OCI-LY3 (cell line): ENCODE results near the gene NOL6.
"Not testable (repeated sequence)": the region's sequence is repeated elsewhere in the genome, so short reads cannot be mapped to it uniquely, and the experiment has no call there.

Experiments
- H2AFZ ChIP-seq: fragments of 200-600, 300-600 bp; shearing (Covaris generic); 2 replicates; pipeline ENCODE4 v1.6.0; 2014; ENCODE audit warnings: antibody characterized with exemption, low read depth, low read length
- H3K27ac ChIP-seq: fragments of 200-600, 300-600 bp; sonication (generic); 2 replicates; pipeline ENCODE4 v1.5.1; 2014; ENCODE audit warnings: mild to moderate bottlenecking, low read length, moderate library complexity, mixed read lengths
- H3K27me3 ChIP-seq: fragments of 200-600, 300-600 bp; sonication (generic); 2 replicates; pipeline ENCODE4 v1.6.1; 2014; ENCODE audit warnings: low read depth, low read length, mixed read lengths
- H3K36me3 ChIP-seq: fragments of 200-600, 300-600 bp; sonication (generic); replicated peaks from 2 replicates; pipeline ENCODE3; 2014; ENCODE audit warnings: low read depth, low read length, mixed read lengths
- H3K4me1 ChIP-seq: fragments of 300-600, 200-600 bp; sonication (generic); 2 replicates; pipeline ENCODE4 v1.6.1; 2014; ENCODE audit warnings: low read length, mixed read lengths
- H3K4me2 ChIP-seq: fragments of 200-600, 300-600 bp; sonication (generic); 2 replicates; pipeline ENCODE4 v1.6.1; 2014; ENCODE audit warnings: low read length, mixed read lengths
- H3K4me3 ChIP-seq: fragments of 300-600, 200-600 bp; sonication (generic); 2 replicates; pipeline ENCODE4 v1.5.1; 2014; ENCODE audit warnings: antibody characterized with exemption, mild to moderate bottlenecking, low read length, moderate library complexity
- H3K79me2 ChIP-seq: fragments of 300-600, 200-600 bp; shearing (Covaris generic); 2 replicates; pipeline ENCODE4 v1.6.1; 2014; ENCODE audit warnings: mild to moderate bottlenecking, low read length, mixed read lengths
- H3K9ac ChIP-seq: fragments of 300-600, 200-600 bp; shearing (Covaris generic); 2 replicates; pipeline ENCODE4 v1.6.0; 2014; ENCODE audit warnings: mild to moderate bottlenecking, low read length, moderate library complexity
- H3K9me3 ChIP-seq: fragments of 200-600, 300-600 bp; shearing (Covaris generic); 2 replicates; pipeline ENCODE4 v1.6.1; 2014; ENCODE audit warnings: low read length, mixed read lengths; ENCODE audit not compliant: insufficient read depth
- H4K20me1 ChIP-seq: fragments of 200-600, 300-600 bp; sonication (generic); 2 replicates; pipeline ENCODE4 v1.6.1; 2016; ENCODE audit warnings: low read length, mixed read lengths; ENCODE audit not compliant: insufficient read depth
- CTCF ChIP-seq: fragments of 200-600, 300-600 bp; sonication (generic); IDR thresholded peaks from 2 replicates; pipeline ENCODE4 v1.5.1; 2014; ENCODE audit warnings: antibody characterized with exemption, low read length, low read depth
- EZH2phosphoT487 ChIP-seq: fragments of 200-600 bp; shearing (Covaris generic); IDR thresholded peaks from 2 replicates; pipeline ENCODE4 v1.6.1; 2018; ENCODE audit warnings: antibody characterized with exemption, mixed run types, low read depth

NOL6 gene

GRCh38 chr9:33511184-33511517 is 37.4 kb upstream of the NOL6 start:
- not testable (repeated sequence) for H3K4me1 ChIP-seq, H4K20me1 ChIP-seq, H3K9me3 ChIP-seq, H3K36me3 ChIP-seq, H3K27ac ChIP-seq, H3K79me2 ChIP-seq, H3K27me3 ChIP-seq
- Histone ChIP-seq H3K9ac (peak overlapping the region; percentile 70), H3K4me2 (peak overlapping the region; percentile 63), H3K4me3 (peak overlapping the region; percentile 85), H2AFZ (peak overlapping the region; percentile 98)

- no peaks in the 10 kb centered on the region for H3K36me3 ChIP-seq
- TF ChIP-seq EZH2phosphoT487 (no peak), CTCF (no peak)
- H3K27ac ChIP-seq: 0 out of 2 replicates have a peak overlapping the region, but pooled peaks have one; percentile 12
- no peaks in the 10 kb centered on the region for H3K27me3 ChIP-seq
- peak overlapping the region; percentile 85 for H3K4me3 ChIP-seq
- no peaks in the 10 kb centered on the region for H4K20me1 ChIP-seq
- H3K9ac ChIP-seq: peak overlapping the region; percentile 70
- no peaks in the 10 kb centered on the region for H3K9me3 ChIP-seq
- peak overlapping the region; percentile 98 for H2AFZ ChIP-seq
- H3K79me2 ChIP-seq: no peaks in the 10 kb centered on the region
- H3K4me1 ChIP-seq: peaks cover 8% of the 10 kb centered on the region; the same call in 1 of the 2 replicates
- H3K4me2 ChIP-seq: peak overlapping the region; percentile 63
These were observed 36.8 kb upstream of the NOL6 start for GRCh38 chr9:33510262-33511183.

- H3K27me3 ChIP-seq: no peaks in the 10 kb centered on the region
These were observed 33.1 kb upstream of the NOL6 start for GRCh38 chr9:33506626-33507370.

GRCh38 chr9:33498387-33498786 is 24.7 kb upstream of the NOL6 start:
- no peak overlapping the region for H3K9ac ChIP-seq
- no peak overlapping the region for H3K27ac ChIP-seq
- no peaks in the 10 kb centered on the region for H3K27me3 ChIP-seq
- H3K9me3 ChIP-seq: no peaks in the 10 kb centered on the region
- H4K20me1 ChIP-seq: no peaks in the 10 kb centered on the region
- H3K4me1 ChIP-seq: peaks cover 3% of the 10 kb centered on the region; the same call in 1 of the 2 replicates
- H3K4me2 ChIP-seq: peak overlapping the region; percentile 34
- 0 out of 2 replicates have a peak overlapping the region, but pooled peaks have one; percentile 39 for H2AFZ ChIP-seq
- H3K79me2 ChIP-seq: no peaks in the 10 kb centered on the region
- H3K4me3 ChIP-seq: no peak overlapping the region
- peak; percentile 38 for TF ChIP-seq CTCF
- TF ChIP-seq EZH2phosphoT487: no peak
- no peaks in the 10 kb centered on the region for H3K36me3 ChIP-seq

More at GRCh38 chr9:33506626-33507370, 33.1 kb upstream of the NOL6 start:
- H3K9me3 ChIP-seq: no peaks in the 10 kb centered on the region
- no peaks in the 10 kb centered on the region for H4K20me1 ChIP-seq
- H3K4me2 ChIP-seq: no peak overlapping the region
- no peak overlapping the region for H3K4me3 ChIP-seq
- H3K36me3 ChIP-seq: no peaks in the 10 kb centered on the region
- H3K9ac ChIP-seq: no peak overlapping the region
- no peaks in the 10 kb centered on the region for H3K79me2 ChIP-seq
- H2AFZ ChIP-seq: no peak overlapping the region
- TF ChIP-seq CTCF (no peak), EZH2phosphoT487 (no peak)
- no peak overlapping the region for H3K27ac ChIP-seq
- H3K4me1 ChIP-seq: peaks cover 8% of the 10 kb centered on the region; the same call in 1 of the 2 replicates

- not testable (repeated sequence) for H3K9ac ChIP-seq, H3K27ac ChIP-seq, H3K4me3 ChIP-seq, H3K4me1 ChIP-seq, H2AFZ ChIP-seq, H3K27me3 ChIP-seq, H3K36me3 ChIP-seq, H3K4me2 ChIP-seq, H3K9me3 ChIP-seq, H4K20me1 ChIP-seq, H3K79me2 ChIP-seq
These were observed 20.1 kb upstream of the NOL6 start for GRCh38 chr9:33493819-33494218.
